GM12891 (cell line): ENCODE data around the gene SHPK.

Experiments
- POLR2A ChIP-seq: IDR thresholded peaks from 2 replicates; pipeline ENCODE4 v1.6.1; 2011; ENCODE audit warnings: low read depth, low read length, control low read depth
- POLR2AphosphoS5 ChIP-seq: IDR thresholded peaks from 2 replicates; pipeline ENCODE4 v1.6.1; 2011; ENCODE audit warnings: low read depth, low read length, control low read depth
- POU2F2 ChIP-seq: IDR thresholded peaks from 2 replicates; pipeline ENCODE4 v1.6.1; 2011; ENCODE audit warnings: low read depth, mild to moderate bottlenecking, control low read depth, low read length, moderate library complexity
- SPI1 ChIP-seq: IDR thresholded peaks from 2 replicates; pipeline ENCODE4 v1.6.1; 2011; ENCODE audit warnings: low read depth, low read length, control low read depth
- TAF1 ChIP-seq: IDR thresholded peaks from 2 replicates; pipeline ENCODE4 v1.6.1; 2011; ENCODE audit warnings: low read depth, low read length, control low read depth

GRCh38 chr17:3594976-3595375, 41.1 kb downstream of the SHPK start:
- TF ChIP-seq POLR2A, result no peak
- no peak for TF ChIP-seq POLR2AphosphoS5
- TF ChIP-seq SPI1, result no peak
- TF ChIP-seq TAF1, result no peak
- TF ChIP-seq POU2F2, result no peak
